K562 (cell line): ENCODE measurements around the gene BOD1L1.

Experiments used
- DNMT1 ChIP-seq: fragments of 450-650 bp; IDR thresholded peaks from 2 replicates; pipeline ENCODE4 v1.6.1; 2016; ENCODE audit warnings: antibody characterized with exemption, mild to moderate bottlenecking
- NFYB ChIP-seq: IDR thresholded peaks from 2 replicates; pipeline ENCODE4 v1.6.1; 2011; ENCODE audit warnings: mild to moderate bottlenecking, moderate library complexity; ENCODE audit not compliant: insufficient read length; ENCODE audit errors: extremely low read depth
- TCF7L2 ChIP-seq: fragments of 150-350 bp; IDR thresholded peaks from 2 replicates; pipeline ENCODE4 v1.6.1; 2016; ENCODE audit warnings: low read depth, mild to moderate bottlenecking, low read length, moderate library complexity
- ZNF263 ChIP-seq: sonication (generic); formaldehyde crosslinking; IDR thresholded peaks from 2 replicates; pipeline ENCODE4 v1.8.0; 2022; ENCODE audit warnings: mild to moderate bottlenecking, missing genetic modification reagents, borderline replicate concordance
- TF ChIP-seq, protein P1 (sequence below): fragments of 250-450 bp; sonication (Bioruptor Pico); IDR thresholded peaks from 2 replicates; pipeline ENCODE4 v1.8.0; 2021; ENCODE audit warnings: borderline replicate concordance, mild to moderate bottlenecking, moderate library complexity; ENCODE audit not compliant: poor library complexity, severe bottlenecking

DNA sequence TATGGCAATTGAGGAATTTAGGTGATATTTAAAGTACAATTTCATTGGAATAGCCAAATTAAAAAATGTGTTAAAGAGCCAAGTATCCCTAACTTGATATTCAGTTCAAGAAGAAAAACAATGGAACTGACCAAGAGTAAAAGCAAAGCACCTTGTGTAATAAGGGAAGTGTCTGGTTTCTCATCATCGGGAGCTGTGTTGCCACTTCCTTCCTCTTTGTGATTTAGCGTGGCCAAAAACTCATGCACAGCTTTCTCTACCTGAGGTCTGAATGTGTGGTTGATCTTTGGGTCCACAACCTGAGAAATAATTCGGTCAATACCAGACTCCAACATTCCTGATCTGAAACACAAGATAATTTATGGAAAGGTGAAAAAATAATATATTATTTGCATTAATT lies 12.4 kb downstream of the BOD1L1 start:
- TF ChIP-seq DNMT1 (no peak), TCF7L2 (no peak), NFYB (no peak), ZNF263 (CRISPR knock-in tag) (no peak)
- TF ChIP-seq, protein P1, sequence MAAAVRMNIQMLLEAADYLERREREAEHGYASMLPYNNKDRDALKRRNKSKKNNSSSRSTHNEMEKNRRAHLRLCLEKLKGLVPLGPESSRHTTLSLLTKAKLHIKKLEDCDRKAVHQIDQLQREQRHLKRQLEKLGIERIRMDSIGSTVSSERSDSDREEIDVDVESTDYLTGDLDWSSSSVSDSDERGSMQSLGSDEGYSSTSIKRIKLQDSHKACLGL (CRISPR knock-in tag): no peak
